Thoracic aorta (tissue), 2 donors: Measurements from ENCODE around the gene SCN8A. TPM values are rescaled to one million over a fixed set of nuclear protein-coding genes. Genes with fewer than 3 reads are reported as not detected.

ENCODE experiments used
- ATAC-seq: fragments of 150-250 bp; one replicate; pipeline ENCODE4 v1.8.0; 2017; ENCODE audit warnings: low read depth; ENCODE audit not compliant: insufficient number of reproducible peaks, low FRiP score
- DNase-seq: peaks from one replicate; pipeline ENCODE4 v3.0.0-alpha.2; 2020; ENCODE audit warnings: low spot score
- H3K27ac ChIP-seq, 2 donors: fragments of 200-600 bp; sonication (generic); 1 replicate in 1 of 2; 2 replicates in 1 of 2; pipeline ENCODE4 v1.5.1; 2016; ENCODE audit warnings: mild to moderate bottlenecking in 2 of 2, moderate library complexity in 2 of 2
- H3K27me3 ChIP-seq: fragments of 200-600 bp; sonication (generic); replicated peaks from 2 replicates; pipeline ENCODE4 v1.6.0; 2016; ENCODE audit warnings: mild to moderate bottlenecking; ENCODE audit not compliant: insufficient read depth
- H3K36me3 ChIP-seq: fragments of 200-600 bp; sonication (generic); one replicate; pipeline ENCODE4 v1.5.1; 2016
- H3K4me1 ChIP-seq, 2 donors: fragments of 200-600 bp; sonication (generic); 1 replicate in 1 of 2; 2 replicates in 1 of 2; pipeline versions ENCODE4 v1.5.1 to v1.6.0; 2016; ENCODE audit warnings: low read depth in 2 of 2, mild to moderate bottlenecking in 1 of 2; ENCODE audit not compliant: control insufficient read depth in 1 of 2
- H3K4me3 ChIP-seq: fragments of 200-600 bp; sonication (generic); 2 replicates; pipeline ENCODE4 v1.5.1; 2016; ENCODE audit warnings: mild to moderate bottlenecking
- H3K9me3 ChIP-seq: fragments of 200-600 bp; sonication (generic); 2 replicates; pipeline ENCODE4 v1.5.1; 2016
- CTCF ChIP-seq: fragments of 200-600 bp; sonication (generic); IDR thresholded peaks from one replicate; pipeline ENCODE4 v1.5.1; 2019; ENCODE audit warnings: antibody characterized with exemption
- total RNA-seq, 2 donors: library from RNA; depleted of rRNA; stranded (reverse); fragments of >200 nt; gene quantifications; one replicate each; pipeline versions ENCODE4 v1.1.0 to v1.2.3, GENCODE V29; 2016

SCN8A gene
- total RNA-seq, 2 donors from 2014 or later = 0.54 TPM; not detected in 1

DNA sequence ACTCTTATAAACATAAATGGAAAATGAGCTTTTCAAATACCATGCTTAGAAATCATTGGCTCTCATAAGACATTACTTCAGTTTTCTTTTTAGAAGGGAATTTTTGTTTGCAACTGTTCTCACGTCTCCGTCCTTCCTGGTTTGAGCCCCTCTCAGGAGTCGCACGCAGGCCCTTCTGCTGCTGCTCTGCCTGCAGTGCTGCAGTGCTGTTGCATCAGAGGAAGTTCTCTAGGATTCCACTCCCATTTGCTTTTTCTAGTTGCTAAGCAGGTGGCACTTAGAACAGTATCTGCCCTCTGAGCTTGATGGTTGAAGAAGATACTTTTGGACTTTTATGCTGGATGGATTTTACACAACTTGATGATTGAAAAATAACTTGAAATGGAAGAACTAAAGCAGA is 70.8 kb downstream of the SCN8A start:
- H3K4me1 ChIP-seq = no peaks in the 10 kb centered on the region
- H3K27ac ChIP-seq = no peak overlapping the region
- H3K36me3 ChIP-seq = no peaks in the 10 kb centered on the region
- ATAC-seq = no peak
- no peaks in the 10 kb centered on the region for H3K9me3 ChIP-seq
- TF ChIP-seq CTCF = no peak
- H3K4me3 ChIP-seq = no peak overlapping the region
- DNase-seq = no peak
- H3K27me3 ChIP-seq = no peaks in the 10 kb centered on the region

DNA sequence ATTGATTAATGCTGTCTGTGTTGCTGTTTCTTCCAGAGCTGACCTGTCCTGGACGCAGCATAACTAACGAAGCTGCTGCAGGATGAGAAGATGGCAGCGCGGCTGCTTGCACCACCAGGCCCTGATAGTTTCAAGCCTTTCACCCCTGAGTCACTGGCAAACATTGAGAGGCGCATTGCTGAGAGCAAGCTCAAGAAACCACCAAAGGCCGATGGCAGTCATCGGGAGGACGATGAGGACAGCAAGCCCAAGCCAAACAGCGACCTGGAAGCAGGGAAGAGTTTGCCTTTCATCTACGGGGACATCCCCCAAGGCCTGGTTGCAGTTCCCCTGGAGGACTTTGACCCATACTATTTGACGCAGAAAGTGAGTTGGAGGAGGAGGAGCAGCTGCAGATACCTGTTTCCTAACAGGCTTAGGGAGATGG is 71.7 kb downstream of the SCN8A start:
- no peaks in the 10 kb centered on the region for H3K36me3 ChIP-seq
- no peak for DNase-seq
- no peaks in the 10 kb centered on the region for H3K27me3 ChIP-seq
- ATAC-seq = no peak
- no peak overlapping the region for H3K4me3 ChIP-seq
- no peak overlapping the region for H3K27ac ChIP-seq
- H3K9me3 ChIP-seq = no peaks in the 10 kb centered on the region
- no peak for TF ChIP-seq CTCF
- no peaks in the 10 kb centered on the region for H3K4me1 ChIP-seq

DNA sequence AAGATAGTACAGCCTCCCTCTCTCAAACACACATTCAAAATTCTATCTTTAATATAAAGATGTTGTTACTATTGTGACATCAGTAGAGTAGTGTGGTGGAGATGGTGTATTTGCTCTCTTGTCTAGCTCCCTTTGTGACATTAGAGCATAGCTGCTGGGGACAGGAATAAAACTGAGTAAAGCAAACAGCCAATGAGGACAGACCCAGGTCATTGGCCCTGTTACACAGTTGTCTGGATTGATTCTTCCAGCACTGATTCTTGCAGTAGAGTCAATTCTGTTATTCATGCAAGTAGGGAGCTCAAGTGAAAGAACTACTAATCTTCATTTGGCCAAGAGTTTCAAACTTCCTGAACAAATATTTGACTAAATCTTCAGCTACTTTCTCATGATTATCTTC is 72.4 kb downstream of the SCN8A start:
- Histone ChIP-seq H3K27ac (no peak overlapping the region), H3K27me3 (no peaks in the 10 kb centered on the region), H3K4me3 (no peak overlapping the region), H3K4me1 (no peaks in the 10 kb centered on the region), H3K36me3 (no peaks in the 10 kb centered on the region), H3K9me3 (no peaks in the 10 kb centered on the region)
- ATAC-seq (no peak), DNase-seq (no peak)
- TF ChIP-seq CTCF = no peak

- no peak for DNase-seq
- Histone ChIP-seq H3K9me3 (no peaks in the 10 kb centered on the region), H3K27me3 (no peaks in the 10 kb centered on the region), H3K4me3 (no peak overlapping the region), H3K27ac (no peak overlapping the region), H3K4me1 (no peaks in the 10 kb centered on the region), H3K36me3 (no peaks in the 10 kb centered on the region)
- no peak for TF ChIP-seq CTCF
- no peak for ATAC-seq
Measured at GRCh38 chr12:51666696-51667095, 75.7 kb downstream of the SCN8A start.

- Histone ChIP-seq H3K27me3 (no peaks in the 10 kb centered on the region), H3K9me3 (no peaks in the 10 kb centered on the region), H3K36me3 (no peaks in the 10 kb centered on the region), H3K27ac (no peak overlapping the region), H3K4me3 (no peak overlapping the region), H3K4me1 (no peaks in the 10 kb centered on the region)
- ATAC-seq = no peak
- no peak for DNase-seq
- TF ChIP-seq CTCF = no peak
Measured at GRCh38 chr12:51667269-51667668, 76.2 kb downstream of the SCN8A start.
